B cell (primary cell): ENCODE data around the gene WDR70.

Experiments used
- CTCF ChIP-seq: fragments of 200-600 bp; IDR thresholded peaks from one replicate; pipeline ENCODE4 v1.8.0; 2022; ENCODE audit warnings: antibody characterized with exemption, mild to moderate bottlenecking
- EZH2 ChIP-seq: IDR thresholded peaks from 2 replicates; pipeline ENCODE4 v1.6.1; 2012; ENCODE audit warnings: borderline replicate concordance, low read depth, mild to moderate bottlenecking, moderate library complexity, low read length; ENCODE audit not compliant: insufficient read depth, poor library complexity, severe bottlenecking

DNA sequence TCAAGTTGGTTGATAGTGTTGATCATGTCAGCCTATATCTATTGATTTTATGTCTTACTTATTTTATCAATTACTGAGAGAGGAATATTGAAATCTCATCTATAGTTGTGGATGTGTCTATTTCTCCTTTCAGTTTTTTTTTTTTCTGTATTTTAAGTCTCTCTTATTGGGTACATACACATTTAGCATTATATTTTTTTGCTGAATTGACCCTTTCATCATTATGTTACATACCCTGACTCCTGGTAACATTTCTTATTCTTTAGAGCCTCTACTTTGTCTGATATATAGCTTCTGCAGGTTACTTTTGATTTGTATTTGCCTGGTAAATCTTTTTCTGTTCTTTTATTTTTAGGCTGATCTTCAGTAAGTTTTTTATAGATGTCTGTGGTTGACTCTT is 281.2 kb downstream of the WDR70 start:
- TF ChIP-seq CTCF (no peak), EZH2 (no peak)
